HepG2 (cell line): ENCODE data around the gene WDR93.

ENCODE experiments used
- IRX3 ChIP-seq: sonication (generic); formaldehyde crosslinking; IDR thresholded peaks from 2 replicates; pipeline ENCODE4 v1.8.1; 2023; ENCODE audit warnings: mild to moderate bottlenecking, low read depth, missing genetic modification reagents, borderline replicate concordance
- ZHX1 ChIP-seq: sonication (generic); formaldehyde crosslinking; IDR thresholded peaks from 2 replicates; pipeline ENCODE4 v1.8.1; 2022; ENCODE audit warnings: low read depth, mild to moderate bottlenecking, missing genetic modification reagents
- ZNF660 ChIP-seq: sonication (generic); formaldehyde crosslinking; IDR thresholded peaks from 2 replicates; pipeline ENCODE4 v1.5.1; 2020; ENCODE audit warnings: mild to moderate bottlenecking, low read depth, missing genetic modification reagents, borderline replicate concordance
- TF ChIP-seq, protein P1 (sequence below): sonication (generic); formaldehyde crosslinking; IDR thresholded peaks from 2 replicates; pipeline ENCODE4 v1.5.0; 2020; ENCODE audit warnings: mild to moderate bottlenecking, missing genetic modification reagents, moderate library complexity

DNA sequence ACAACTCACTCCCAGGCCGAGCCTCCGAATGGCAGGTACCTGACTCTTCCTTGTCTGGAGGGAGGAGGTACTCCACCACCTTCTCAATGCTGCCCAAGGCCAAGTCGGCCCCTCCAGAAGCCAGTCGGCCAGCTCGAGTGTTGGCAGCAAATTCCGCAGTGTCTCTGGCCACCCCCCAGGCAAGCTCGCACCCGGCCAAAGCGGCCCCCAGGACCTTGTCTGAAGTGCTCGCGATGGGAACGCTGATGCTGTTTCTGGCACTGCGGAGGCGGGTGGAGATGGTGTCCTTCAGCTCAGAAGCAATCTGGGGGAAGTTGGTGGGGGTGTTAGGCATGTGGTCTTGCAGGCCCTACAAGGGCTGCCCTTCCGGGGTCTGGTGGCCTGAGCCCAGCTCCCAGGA lies 20.7 kb upstream of the WDR93 start:
- TF ChIP-seq IRX3 (CRISPR knock-in tag) (no peak), ZHX1 (no peak), ZNF660 (no peak)
- TF ChIP-seq, protein P1, sequence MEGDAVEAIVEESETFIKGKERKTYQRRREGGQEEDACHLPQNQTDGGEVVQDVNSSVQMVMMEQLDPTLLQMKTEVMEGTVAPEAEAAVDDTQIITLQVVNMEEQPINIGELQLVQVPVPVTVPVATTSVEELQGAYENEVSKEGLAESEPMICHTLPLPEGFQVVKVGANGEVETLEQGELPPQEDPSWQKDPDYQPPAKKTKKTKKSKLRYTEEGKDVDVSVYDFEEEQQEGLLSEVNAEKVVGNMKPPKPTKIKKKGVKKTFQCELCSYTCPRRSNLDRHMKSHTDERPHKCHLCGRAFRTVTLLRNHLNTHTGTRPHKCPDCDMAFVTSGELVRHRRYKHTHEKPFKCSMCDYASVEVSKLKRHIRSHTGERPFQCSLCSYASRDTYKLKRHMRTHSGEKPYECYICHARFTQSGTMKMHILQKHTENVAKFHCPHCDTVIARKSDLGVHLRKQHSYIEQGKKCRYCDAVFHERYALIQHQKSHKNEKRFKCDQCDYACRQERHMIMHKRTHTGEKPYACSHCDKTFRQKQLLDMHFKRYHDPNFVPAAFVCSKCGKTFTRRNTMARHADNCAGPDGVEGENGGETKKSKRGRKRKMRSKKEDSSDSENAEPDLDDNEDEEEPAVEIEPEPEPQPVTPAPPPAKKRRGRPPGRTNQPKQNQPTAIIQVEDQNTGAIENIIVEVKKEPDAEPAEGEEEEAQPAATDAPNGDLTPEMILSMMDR: no peak
